Activated CD8-positive, alpha-beta memory T cell treated with anti-CD3 and anti-CD28 coated beads for 1 hour (primary cell): ENCODE measurements around the gene GARIN5B.
A peak's percentile ranks its signal among the peaks of the same experiment; 100 is the strongest.

Experiments
- DNase-seq, 2 donors: peaks; one replicate each; pipeline ENCODE4 v3.0.0-alpha.2; 2020; ENCODE audit warnings: low read depth in 1 of 2; ENCODE audit errors: extremely low read depth in 1 of 2

The GARIN5B gene

GRCh38 chr19:55372316-55373081, 9.4 kb upstream of the GARIN5B start:
- no peak for DNase-seq

DNA sequence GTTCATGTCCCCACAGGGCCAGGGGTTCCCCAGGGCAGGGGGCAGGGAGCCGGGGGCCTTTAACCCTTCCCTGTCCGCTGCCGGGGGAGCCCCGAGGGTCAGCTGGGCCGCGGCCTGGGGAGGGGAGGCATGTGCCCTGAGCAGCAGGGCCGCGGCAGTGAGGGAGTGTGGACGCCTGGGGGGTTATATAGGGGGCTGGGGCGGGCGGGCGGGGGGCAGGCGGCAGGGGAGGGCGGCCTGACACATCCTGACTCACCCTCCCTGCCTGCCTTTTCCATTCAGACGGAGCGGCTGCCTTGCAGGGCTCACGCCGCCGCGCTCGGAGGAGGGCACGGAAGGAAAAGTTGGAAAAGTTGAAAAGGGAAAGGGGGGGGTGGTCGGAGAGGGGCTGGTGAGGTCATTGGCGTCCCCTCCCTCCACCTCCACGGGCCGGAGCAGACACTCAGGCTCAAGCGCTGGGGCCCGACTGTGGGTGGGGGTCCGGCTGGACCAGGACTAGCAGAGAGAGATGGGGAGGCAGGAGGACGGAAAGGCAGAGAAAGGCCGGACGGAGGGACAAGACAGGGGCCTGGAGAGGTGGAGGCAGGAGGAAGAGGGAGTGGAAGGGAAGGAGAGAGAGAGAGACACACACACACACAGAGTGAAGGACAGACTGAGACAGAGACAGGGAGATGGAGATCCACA, 7.4 kb upstream of the GARIN5B start, which contains the start of gene IL11:
Gene IL11 (minus strand): TSS at position 159 of the 684 bp plus-strand sequence. CDS start 153 bp downstream, at position 6.
- no peak for DNase-seq

GRCh38 chr19:55369653-55370304, 6.7 kb upstream of the GARIN5B start:
- no peak for DNase-seq

DNA sequence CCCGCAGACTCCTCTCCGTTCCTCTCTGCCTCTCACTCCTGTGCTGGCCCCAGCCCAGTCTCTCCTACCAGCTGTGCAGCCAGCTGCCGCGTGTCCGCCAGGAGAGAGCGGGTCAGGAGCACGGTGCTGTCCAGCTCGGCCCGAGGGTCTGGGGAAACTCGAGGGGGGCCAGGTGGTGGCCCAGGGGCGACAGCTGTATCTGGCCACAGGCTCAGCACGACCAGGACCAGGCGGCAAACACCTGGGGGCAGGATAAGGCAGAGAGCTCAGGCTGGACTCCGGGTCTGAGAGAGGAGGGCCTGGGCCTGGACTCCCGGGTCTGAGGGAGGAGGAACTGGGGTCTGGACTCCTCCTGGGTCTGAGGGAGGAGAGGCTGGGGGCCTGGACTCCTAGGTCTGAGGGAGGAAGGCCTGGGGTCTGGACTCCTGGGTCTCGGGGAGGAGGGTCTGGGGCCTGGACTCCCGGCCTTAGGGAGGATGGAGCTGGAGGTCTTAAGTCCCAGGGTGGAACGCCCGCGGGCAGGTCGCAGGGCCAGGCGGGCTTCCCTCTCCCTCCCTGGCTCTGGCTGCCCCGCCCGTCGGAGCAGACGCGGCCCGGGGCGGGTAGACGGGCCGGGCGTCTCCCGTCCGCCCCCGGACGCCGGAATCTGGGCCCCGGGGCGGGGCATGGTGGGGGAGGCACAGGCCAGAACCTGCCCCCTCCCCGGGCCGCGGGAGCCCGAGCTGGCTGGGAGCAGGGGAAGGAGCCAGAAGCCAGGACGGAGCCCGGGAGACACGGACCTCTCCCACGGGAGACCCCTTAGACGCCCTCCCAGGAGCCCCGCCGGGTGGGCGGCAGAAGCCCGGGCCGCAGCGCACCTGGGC, 5.9 kb upstream of the GARIN5B start:
- DNase-seq, result no peak

- no peak for DNase-seq
These were observed 5.0 kb upstream of the GARIN5B start for GRCh38 chr19:55368106-55368505.

DNA sequence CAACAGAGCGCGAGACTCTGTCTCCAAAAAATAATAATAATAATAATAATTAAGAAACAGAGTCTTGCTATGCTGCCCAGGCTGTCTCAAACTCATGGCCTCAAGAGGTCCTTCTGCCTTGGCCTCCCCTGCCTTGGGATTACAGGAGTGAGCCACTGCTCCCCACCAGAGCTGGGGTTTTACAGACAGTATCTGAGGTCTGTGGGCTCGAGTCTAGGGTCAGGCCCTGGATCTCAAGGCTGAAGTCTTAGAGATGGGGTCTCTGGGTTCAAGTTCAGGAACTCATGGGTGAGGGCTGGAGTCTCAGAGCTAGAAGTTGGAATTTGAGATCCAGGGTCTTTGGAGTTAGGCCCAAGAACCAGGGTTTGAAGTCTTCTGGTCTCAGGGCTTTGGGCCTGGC, 3.7 kb upstream of the GARIN5B start:
- no peak for DNase-seq

DNA sequence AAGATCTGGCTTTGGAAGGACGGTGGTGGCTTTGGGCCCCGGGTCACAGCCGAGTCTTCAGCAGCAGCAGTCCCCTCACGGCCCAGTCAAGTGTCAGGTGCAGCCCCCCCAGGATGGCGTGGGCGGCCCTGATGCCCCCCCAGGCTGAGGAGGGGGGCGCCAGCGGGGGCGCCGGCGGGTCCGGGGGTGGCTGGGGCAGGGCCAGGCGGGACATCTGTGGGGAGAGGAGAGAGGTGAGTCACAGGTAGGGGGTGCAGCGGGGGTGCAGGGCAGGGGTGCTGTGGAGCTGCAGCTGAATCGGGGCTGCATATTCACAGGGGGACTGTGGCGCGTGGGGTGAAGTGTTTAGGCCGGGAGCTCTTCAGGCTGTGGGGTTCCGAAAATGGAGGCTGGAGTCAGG, 2.9 kb upstream of the GARIN5B start:
- DNase-seq, result no peak

DNA sequence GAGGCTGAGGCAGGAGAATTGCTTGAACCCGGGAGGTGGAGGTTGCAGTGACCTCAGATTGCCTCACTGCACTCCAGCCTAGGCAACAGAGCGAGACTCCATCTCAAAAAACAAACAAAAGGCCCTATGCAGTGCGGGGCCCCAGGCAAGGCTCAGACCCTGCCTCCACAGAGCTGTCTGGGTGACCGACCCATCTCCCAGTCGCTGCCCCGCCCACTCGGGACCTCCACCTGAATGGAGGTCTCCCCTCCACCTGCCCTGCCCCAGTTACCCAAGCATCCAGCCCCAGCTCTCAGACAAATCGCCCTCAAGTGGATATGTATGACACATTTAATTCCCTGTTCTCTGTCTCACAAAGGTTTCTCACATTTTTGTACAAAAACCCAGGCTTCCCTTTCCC, 2.2 kb upstream of the GARIN5B start:
- DNase-seq, result no peak

- DNase-seq, result no peak
These were observed 678 bp downstream of the GARIN5B start for GRCh38 chr19:55362174-55362989.

- no peak for DNase-seq
These were observed 2.2 kb downstream of the GARIN5B start for GRCh38 chr19:55360902-55361301.

DNA sequence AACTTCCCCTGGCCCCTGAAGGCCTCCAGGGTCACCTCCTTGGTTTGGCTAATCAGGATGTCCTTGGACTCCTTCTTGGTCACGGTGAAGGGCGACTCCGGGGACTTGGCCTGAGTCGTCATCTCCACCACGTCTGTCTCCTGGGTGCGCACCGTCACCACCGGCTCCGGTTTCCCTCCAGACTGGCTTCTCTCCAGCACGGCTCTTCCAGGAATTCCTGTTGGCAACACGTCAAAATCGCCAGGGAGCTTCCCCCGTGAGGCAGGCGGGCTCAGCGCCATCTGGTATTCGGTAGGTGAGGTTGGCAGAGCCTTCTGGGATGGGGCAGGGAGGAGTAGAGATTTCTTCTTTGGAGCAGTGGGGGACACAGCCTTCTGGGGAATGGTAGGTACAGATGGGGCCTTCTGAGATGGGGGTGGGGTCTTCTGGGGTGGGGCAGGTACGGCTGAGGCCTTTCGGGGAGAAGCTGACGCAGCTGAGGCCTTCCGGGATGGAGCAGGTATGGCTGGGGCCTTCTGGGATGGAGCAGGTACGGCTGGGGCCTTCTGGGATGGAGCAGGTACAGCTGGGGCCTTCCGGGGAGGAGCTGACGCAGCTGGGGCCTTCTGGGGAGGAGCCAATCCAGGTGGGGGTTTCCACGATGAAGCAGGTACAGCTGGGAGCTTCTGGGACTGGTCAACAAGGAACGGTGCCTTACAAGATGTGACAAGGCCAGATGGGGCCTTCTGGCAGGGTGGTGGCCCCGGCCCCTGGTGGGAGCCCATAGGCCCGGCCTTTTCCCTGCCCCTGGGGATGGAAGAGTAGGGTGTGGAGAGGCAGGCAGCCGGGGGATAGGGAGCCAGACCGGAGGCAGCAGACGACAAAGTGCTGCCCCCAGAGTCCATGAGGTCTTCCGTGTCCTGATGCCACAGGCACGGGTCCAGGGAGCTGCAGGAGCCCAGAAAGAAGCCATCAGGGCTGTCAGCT, 3.8 kb downstream of the GARIN5B start:
- no peak for DNase-seq

- no peak for DNase-seq
These were observed 4.6 kb downstream of the GARIN5B start for GRCh38 chr19:55358493-55358892.

DNA sequence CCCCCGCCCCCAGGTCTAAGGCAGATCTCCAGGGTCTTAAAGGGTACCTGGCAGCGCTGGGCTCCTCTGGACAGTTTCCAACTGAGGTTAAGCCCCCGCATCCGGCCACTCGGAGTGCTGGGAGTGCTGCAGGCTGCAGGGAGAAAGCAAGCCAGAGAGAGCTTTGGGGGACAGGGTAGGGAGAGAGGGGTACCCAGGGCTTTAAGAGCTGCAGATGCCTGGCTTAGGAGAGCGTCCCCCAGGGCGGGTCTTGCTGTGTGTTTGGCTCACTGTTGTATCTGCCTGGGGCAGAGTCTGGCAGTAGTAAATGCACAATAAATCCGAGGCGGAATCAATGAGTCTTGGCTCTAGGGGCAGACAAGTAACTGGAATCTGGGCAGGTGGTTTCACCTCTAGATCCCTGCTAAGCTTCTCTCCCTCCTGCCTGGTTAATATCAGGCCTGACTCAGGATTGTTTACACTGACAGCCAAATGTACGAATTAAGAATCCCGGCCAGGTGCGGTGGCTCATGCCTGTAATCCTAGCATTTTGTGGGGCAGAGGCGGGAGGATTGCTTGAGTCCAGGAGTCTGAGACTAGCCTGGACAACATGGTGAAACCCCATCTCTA, 7.7 kb downstream of the GARIN5B start:
- DNase-seq, result no peak

GRCh38 chr19:55354698-55355212, 8.3 kb downstream of the GARIN5B start, which contains the start of gene COX6B2:
COX6B2 (minus strand) TSS chr19:55354719; CDS start chr19:55354521, 198 bp downstream.
- DNase-seq, result no peak

- DNase-seq, result peak in 1 of 2 donors; percentile 49
These were observed 9.0 kb downstream of the GARIN5B start for GRCh38 chr19:55353803-55354697.

GRCh38 chr19:55353356-55353802, 9.7 kb downstream of the GARIN5B start:
- no peak for DNase-seq

GRCh38 chr19:55352549-55353145, 10.4 kb downstream of the GARIN5B start:
- DNase-seq, result no peak
